HG03039 (cell line): ENCODE data around the gene FUT2.
"Not testable (repeated sequence)": the region's sequence is repeated elsewhere in the genome, so short reads cannot be mapped to it uniquely, and the experiment has no call there.

Experiments used
- ATAC-seq: cut with Tn5 transposase; IDR thresholded peaks from one replicate; pipeline ENCODE4 v1.9.1; 2021; ENCODE audit warnings: mild to moderate bottlenecking, moderate library complexity; ENCODE audit not compliant: unreplicated experiment

FUT2 gene

DNA sequence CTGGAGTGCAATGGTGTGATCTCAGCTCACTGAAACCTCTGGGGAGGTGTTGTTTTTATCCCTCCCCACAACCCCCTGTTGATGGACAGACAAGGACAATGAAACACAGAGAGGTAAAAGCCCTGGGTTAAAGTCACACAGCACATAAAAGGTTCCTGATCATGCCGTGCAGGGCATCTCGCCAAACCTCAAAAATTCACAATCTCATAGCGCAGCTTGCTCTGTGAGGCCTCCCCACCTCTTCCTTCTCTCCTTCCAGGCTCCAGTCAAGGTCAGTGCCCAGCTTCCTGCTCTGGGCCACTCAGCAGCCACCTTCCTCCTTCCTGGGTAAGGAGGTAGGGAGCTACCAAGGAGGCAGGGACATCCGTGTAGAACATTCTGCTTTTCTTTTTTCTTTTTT lies 2.3 kb downstream of the FUT2 start:
- ATAC-seq: no peak

DNA sequence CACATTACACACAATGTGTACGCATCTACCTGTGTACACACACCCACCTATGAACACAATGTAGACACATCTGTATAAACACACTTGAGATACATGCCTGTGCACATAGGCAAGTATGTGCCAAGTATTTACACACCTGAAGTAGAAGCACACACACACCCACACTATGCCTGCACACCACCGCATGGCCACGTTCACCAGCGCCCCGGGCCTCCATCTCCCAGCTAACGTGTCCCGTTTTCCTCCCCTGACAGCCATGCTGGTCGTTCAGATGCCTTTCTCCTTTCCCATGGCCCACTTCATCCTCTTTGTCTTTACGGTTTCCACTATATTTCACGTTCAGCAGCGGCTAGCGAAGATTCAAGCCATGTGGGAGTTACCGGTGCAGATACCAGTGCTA lies 6.9 kb downstream of the FUT2 start:
- ATAC-seq: no peak

DNA sequence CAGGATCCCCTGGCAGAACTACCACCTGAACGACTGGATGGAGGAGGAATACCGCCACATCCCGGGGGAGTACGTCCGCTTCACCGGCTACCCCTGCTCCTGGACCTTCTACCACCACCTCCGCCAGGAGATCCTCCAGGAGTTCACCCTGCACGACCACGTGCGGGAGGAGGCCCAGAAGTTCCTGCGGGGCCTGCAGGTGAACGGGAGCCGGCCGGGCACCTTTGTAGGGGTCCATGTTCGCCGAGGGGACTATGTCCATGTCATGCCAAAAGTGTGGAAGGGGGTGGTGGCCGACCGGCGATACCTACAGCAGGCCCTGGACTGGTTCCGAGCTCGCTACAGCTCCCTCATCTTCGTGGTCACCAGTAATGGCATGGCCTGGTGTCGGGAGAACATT lies 7.5 kb downstream of the FUT2 start:
- ATAC-seq: no peak

DNA sequence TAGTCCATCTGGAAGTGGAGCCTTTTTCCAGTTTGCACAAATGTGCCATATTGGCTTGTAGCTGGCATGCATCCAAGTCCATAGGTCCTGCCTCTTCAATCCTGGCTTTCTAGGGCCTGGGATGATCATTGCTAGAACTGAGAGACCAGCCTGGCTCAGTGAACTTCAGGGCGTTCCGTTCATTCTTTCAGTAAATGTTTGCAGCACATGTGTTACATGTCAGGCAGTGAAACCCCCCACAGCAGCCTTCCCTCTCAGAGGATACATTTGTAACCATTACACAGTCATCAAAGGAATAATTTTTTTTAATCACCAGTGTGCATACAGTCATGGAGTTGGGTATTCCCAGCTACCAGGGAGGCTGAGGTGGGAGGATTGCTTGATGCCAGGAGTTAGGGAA lies 9.7 kb downstream of the FUT2 start:
- no peak for ATAC-seq

DNA sequence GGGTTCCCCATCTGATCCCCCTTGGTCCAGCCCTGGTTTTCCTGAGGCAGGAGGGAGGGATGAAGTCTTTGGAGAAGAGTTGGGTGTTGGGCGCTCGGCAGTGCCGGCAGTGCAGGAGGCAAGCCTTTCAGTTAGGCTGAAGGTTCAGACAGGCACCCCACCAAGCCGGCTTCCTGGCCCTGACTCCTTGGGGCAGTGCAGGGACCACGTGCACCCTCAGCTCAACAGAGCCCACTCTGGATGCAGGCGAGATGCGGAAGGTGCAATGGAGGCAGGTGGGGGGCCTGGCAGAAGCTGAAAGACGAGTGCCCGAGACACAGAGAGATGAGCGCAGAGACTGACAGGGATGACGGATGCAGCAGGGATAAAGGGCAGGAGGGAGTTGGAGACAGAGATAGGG lies 12.7 kb downstream of the FUT2 start:
- no peak for ATAC-seq

DNA sequence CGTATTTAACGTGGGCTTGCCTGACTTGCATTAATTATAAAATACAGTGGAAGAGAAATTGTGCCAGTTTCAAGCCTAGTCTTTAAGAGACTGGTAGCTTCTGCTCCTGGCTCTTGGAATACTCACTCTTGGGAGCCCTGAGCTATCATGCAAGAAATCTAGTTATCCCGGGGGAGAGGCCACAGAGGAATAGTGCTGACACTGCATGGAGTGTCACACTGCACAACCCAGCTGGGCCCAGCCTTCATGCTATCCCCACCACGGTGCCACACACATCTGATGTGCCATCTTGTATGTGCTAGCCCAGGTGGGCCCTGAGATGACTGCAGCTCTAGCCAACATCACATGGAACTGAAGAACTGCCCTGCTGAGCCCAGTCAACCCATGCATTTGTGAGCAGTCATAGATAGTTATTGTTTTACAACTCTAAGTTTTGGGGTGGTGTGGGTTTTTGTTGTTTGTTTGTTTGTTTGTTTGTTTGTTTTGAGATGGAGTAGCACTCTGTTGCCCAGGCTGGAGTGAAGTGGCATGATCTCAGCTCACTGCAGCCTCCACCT lies 15.4 kb downstream of the FUT2 start:
- ATAC-seq: no peak

DNA sequence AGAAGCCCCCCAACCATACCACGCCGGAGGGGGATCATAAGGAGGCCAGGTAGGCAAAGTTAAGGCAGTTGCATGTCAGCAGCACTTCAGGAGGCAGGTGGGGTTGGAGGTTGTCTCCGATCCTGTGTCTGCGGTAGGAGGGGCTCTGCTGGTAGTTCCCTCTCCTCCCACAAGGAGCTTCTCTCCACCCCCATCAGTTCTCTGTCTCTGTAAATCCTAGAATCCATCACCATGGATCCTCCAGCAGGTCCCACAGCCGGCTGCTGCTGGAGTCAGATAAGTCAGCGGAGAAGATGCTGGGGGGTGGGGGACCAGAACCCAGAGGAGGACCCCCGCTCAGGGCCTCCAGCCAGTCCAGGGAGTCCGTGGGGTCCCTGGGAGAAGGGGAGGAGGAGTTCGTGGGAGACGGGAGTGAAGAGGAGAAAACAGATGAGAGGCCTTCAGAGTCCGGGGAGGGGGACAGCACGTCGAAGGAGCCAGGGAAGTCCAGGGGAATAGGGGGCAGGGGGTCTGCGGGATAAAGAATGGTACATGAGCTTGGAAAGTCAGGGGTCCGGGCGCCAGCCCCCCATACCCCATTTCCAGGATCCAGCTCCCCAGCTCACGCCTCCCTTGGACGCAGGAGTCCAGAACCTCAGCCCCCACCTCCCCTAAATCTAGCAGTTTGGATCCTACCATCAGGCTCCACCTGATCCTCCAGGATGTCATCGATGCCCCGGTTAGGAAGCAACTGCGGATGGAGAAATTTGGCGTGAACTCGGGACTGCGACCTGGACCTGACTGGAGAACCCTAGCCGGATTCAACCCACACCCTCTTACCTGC lies 17.5 kb downstream of the FUT2 start:
- no peak for ATAC-seq

DNA sequence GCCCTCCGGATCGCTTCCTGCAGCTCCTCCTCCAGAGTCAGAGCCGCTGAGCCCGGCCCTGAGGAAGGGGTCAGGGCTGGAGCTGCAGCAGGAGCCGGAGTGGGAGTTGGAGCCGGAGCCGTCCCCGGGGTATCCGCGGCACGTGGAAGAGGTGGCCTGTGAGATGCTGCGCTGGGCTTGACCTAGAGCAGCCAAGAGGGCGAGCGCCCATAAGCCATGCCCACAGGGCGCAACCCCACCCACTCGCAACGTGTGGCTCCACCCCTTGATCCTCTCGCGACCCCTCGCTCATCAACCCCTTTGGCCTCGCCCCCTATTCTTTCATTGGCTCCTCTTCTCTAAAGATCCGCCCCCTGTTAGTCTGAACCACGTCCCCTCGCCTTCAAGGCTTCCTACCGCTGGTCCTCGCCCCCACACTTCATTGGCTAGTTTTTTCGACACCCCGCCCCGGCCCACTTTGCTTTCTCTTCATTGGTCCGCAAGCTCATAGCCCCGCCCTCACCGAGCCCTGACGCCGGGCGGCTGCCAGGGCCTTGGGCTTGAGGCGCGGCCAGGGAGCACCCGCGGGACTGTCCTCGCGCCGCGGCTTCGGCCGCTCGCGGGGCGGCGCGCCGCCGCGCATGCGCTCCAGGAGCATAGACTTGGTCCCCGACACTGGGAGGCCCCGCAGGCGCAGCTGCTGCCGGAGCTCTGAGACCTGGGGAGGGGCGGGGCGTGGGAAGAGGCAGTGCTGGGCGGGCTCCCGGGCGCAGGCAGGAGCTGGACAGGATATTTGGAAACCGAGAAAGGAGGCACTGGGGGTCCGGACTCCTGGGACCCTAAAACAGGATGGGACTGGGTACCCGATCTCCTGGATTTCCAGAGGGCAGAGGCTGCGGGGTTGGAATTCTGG lies 18.3 kb downstream of the FUT2 start:
- ATAC-seq: peak; percentile 83

DNA sequence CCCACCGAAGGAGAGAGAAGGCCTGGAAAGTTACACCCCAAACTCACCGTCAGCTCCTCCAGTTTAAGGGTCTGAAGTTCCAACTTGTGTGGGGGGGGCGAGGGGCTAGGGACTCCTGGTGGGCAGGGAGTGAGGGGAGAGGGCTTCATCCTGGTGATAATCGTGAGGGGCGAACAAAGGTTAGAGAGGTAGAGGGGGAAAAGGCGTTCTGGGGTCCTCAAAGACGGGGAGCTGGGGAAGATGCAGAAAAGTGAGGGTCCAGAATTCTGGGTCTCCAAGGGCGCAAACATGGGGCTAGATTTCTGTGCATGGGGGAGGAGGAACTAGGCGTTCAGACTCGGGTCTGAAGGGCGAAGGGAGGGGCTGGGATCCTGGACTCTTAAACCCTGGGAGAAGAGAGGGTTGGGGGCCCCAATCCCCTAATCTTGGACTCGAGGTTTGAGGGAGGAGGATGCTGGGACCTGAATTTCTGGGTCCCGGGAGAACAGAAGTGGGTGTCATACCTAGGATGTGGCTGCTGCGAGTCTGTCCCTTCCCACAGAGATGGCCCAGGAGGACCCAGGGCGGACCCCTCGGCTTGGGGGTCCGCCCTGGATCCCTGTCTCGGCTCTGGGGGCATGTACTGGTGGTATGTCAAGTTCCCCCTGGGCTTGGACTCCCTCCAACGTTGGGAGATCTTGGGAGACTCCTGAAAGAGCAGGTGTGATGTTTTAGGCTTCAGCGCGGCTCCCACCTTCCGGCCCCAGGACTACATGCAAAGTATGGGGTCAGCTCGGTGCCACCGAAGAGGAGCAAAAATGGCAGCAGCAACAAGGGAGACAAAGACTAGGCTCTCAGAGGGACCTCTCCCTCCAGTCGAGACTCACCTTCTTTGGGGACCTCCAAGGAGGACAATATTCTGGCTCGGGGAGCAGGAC lies 19.2 kb downstream of the FUT2 start:
- ATAC-seq: no peak

DNA sequence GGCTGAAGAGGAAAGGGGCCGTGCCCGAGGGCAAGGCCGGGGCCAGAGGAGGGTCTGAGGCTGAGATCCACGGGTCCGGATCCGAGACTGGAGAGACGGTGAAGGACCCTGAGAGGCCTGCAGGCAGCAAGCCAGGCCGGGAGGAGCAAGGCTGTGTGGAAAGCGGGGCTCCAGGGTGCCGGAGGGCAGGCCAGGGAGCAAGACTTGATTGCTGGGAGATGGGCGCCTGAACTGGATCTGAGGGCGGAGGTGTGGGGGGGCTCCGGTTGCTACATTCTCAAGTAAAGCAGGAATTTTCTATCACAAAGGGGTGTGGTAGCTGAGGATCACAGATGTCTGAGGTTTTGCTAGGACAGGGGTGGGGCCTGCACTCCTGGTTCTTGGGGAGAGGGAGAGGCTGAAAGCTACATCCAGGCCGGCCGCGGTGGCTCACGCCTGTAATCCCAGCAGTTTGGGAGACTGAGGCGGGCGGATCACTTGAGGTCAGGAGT lies 20.0 kb downstream of the FUT2 start:
- ATAC-seq: no peak

DNA sequence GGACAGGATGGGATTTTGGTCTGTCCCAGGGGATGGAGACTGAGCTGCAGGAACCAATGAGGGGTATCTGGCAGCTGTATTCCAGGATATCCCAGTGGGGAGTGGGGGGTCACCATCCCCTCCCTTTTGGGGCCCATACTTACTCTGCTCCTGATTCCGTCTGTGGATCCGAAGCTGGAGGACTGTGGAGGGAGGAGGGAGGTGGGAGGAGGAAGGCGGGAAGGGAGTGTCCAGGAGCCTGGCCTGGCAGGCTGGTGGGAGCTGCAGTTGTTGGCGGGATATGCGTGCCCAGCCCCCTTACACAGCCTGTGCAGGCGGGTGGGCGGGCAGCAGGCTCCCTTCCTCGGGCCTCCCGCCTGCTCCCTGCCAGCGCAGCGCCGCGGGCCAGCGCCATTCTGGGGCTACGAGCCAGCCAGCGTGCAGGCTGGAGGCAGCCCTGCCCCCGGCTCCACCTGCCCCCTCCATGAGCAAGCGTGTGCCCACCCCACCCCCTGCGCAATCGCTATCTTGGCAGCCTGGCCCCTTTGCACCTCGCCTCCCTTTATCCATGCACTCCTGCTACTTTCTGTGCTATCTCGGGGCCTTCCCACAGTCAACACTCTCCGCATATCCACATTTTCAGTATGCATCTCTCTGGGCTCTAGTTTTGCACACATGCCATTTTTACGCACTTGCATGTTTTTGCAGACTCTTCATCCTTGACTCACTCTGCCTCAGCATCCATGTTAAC lies 21.0 kb downstream of the FUT2 start:
- ATAC-seq: no peak

DNA sequence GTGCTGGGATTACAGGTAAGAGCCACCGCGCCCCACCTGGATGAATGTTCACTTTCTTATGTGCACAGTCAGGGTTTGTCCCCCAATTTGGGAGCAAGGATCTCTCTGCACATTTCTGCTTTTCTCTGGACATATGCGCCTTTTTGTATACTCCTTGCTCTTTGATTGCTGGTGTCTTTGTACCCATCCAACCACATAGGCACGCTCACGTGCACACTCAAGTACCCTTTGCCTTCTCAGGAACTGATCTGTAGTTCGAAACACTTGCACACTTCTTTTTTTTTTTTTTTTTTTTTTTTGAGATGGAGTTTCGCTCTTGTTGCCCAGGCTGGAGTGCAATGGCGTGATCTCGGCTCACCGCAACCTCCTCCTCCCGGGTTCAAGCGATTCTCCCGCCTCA lies 22.3 kb downstream of the FUT2 start:
- not testable (repeated sequence) for ATAC-seq

DNA sequence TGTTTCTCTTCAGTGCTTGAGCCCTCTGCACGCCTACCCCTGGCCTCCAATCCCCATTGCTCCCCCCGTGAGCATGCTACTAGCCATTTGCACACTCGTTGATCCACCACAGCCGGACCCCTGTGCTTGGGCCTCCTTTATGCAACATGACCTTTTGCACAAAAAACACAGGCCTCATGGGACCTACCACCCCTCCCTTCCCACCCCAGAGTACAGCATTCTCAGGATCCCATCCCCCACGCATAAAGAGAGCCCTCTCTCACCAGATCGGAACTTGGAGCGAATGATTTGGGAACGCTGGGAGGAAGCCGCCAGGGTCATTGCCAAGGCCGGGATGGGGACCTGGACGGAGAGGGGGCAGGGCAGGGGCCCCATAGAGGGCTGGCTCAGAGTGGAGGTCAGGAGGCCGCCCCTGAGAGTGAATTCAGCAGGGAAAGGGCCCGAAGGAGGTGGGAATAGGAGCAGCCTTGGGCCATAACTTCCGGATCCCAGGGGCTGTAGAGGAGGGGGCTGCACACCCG lies 23.0 kb downstream of the FUT2 start:
- ATAC-seq: no peak

DNA sequence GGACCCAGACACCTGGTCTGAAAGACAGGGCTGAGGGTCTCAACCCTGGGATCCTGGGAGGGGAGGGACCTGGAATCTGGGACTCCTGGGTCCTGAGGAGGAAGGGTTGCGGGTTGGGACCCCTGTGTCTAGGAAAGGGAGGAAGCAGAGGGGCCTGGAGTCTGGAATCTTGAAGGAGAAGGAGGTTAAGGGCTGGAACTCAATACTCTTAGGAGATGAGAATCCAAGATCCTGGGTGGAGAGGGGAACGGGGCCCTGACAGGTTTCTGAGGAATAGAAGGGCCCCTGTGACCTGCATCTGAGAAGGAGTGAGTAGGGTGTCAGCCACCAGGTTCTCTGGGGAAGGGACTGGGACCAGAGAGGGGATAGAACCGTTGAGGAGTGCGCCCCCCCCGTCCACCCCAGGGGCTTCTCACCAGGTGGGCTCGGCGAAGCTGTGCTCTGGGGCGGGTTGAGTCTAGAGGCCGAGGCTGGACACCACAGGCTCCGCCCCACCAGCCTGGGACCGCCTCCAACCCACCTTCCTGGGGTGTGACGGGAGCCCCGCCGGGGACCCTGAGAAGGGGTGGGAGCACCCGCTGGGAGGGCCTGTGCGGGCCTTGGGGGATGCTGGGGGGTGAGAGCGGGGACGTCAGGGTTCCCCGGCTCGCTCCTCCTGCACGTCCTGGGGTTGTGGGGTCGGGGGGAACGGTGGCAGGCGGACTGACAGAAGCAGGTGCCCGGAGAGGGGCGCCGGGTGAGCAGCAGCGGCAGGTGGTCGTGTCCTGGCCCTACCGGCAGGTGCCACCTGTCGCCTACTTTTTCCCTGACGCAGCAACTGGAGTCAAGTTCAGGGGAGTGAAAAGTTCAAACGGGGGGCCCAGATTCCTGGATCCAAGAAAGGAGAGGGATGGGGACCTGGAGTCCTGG lies 23.7 kb downstream of the FUT2 start, which contains the start of gene MAMSTR:
Gene MAMSTR, minus strand, starts transcription at position 463 of the 909 bp plus-strand sequence. CDS start 694 bp downstream, outside the sequence.
- no peak for ATAC-seq

DNA sequence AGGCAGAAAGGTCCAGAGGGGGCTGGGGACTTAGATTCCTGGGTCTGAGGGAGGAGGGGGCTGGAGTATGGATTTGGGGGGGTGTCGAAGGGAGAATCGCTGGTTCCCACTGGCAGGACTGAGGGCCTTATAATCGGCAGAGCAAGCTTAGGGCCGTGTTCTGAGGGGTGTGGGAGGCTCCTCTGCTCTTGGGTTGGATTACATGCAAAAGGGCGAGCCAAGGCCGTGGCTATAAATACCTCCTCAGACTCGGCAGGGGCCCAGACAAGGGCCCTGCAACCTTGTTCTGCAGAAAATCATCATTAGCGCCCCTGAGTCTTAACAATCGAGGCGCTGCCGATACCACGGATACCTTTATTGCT lies 24.5 kb downstream of the FUT2 start:
- no peak for ATAC-seq

DNA sequence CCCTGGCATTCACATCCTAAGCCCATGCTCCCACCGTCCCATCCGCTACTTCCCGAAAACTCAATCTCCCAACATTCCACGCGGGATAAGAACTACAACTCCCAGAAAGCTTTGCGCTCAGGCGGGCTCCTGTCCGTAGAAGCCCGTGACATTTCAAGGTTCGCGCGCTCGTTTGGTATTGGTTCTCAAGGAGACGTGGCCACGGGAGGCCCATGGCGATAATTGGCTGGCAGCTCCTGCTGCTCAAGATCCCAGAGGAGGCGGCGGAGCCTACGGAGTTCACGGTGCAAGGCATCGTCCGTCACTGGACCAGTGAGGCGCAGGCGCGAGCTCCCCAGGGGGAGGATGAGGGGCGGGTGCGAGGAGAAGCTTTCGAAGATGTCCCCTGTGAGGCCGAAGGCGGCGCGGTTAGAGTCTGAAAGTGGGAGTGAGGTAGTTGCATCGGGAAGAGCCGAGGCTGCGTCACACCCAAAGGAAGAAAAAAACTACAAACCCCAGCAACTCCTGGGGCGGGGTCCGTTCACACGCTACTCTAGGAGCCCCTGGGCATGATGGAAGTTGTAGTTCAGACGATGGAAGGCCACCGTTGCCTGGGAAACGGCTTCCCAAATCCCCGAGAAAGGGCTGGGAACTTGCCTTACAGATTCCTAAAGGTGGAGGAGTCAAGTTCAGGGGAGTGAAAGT lies 25.0 kb downstream of the FUT2 start:
- peak; percentile 77 for ATAC-seq

DNA sequence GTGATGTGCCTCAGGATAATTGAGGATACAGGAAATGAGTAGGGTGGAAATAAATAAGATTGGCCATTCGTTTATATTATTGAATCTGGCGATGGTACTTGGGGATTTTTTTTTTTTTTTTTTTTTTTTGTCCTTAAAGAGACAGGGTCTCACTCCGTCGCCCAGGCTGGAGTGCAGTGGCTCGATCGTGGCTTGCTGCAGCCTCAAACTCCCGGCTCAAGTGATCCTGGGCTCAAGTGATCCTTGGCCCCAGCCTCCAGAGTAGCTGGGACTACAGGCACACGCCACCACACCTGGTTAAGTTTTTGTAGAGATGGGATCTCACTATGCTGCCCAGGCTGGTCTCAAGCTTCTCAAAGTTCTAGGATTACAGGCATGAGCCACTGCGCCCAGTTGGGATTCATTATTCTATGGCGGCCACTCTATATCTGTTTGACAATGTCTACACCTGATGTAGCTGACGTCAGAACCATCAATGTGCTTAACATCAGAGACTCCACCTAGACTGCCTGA lies 26.5 kb downstream of the FUT2 start:
- ATAC-seq: no peak
